ENCODE results near the gene DNAJC5.
"Not testable (repeated sequence)": the region's sequence is repeated elsewhere in the genome, so short reads cannot be mapped to it uniquely, and the experiment has no call there.

DNAJC5 gene

GRCh38 chr20:63929071-63929470 is 34.1 kb downstream of the DNAJC5 start:
- Histone ChIP-seq H3K27me3 (ENCODE audit: control insufficient read depth in 2 of 2, insufficient read depth in 2 of 2, low read length in 2 of 2) (no peaks in the 10 kb centered on the region), H3K9me3 (ENCODE audit: control insufficient read depth in 2 of 2, low read length in 2 of 2) (no peaks in the 10 kb centered on the region), H3K4me3 (ENCODE audit: low read length in 2 of 2) (no peak overlapping the region), H3K4me1 (ENCODE audit: control insufficient read depth in 2 of 2, insufficient read depth in 2 of 2, low read length in 2 of 2) (peaks cover 0 to 4% of the 10 kb centered on the region in 2 donors), H3K27ac (ENCODE audit: low read depth in 2 of 2, low read length in 2 of 2) (no peak overlapping the region), H3K36me3 (ENCODE audit: control insufficient read depth in 2 of 2, insufficient read depth in 2 of 2, low read length in 2 of 2) (peaks cover 60 to 62% of the 10 kb centered on the region in 2 donors), H3K9ac (ENCODE audit: low read depth in 1 of 2, low read length in 2 of 2) (no peak overlapping the region)

GRCh38 chr20:63929473-63929883 is 34.6 kb downstream of the DNAJC5 start:
- H3K4me3 ChIP-seq (ENCODE audit: low read length in 2 of 2); H3K4me1 ChIP-seq (ENCODE audit: control insufficient read depth in 2 of 2, insufficient read depth in 2 of 2, low read length in 2 of 2); H3K27ac ChIP-seq (ENCODE audit: low read depth in 2 of 2, low read length in 2 of 2); H3K27me3 ChIP-seq (ENCODE audit: control insufficient read depth in 2 of 2, insufficient read depth in 2 of 2, low read length in 2 of 2); H3K9me3 ChIP-seq (ENCODE audit: control insufficient read depth in 2 of 2, low read length in 2 of 2); H3K9ac ChIP-seq (ENCODE audit: low read depth in 1 of 2, low read length in 2 of 2): not testable (repeated sequence)
- H3K36me3 ChIP-seq (ENCODE audit: control insufficient read depth in 2 of 2, insufficient read depth in 2 of 2, low read length in 2 of 2) = peaks cover 60 to 62% of the 10 kb centered on the region in 2 donors

DNA sequence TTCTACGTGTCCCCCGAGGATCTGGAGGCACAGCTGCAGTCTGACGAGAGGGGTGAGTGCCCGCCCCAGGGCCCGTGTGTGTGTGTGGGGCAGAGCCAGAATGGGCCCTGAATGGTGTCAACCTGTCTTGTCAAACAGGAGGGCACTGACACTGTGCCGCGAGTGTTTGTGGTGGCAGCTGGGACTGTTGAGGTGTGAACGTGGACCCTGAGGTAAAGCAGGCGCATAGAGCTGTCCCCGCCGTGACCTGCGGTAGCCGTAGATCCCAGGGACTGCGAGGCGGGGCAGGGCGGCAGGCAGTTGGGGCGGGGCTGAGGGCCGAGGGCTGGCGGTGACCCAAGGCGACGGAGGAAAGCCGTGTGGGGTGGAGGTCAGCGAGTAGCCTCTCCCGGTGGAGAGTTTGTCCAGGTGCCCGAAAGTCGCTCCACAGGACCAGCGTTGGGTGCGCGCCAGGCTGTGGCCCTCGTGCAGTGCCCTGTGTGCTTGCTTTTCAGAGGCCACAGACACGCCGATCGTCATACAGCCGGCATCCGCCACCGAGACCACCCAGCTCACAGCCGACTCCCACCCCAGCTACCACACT is 36.1 kb downstream of the DNAJC5 start:
- no peaks in the 10 kb centered on the region for H3K27me3 ChIP-seq (ENCODE audit: control insufficient read depth in 2 of 2, insufficient read depth in 2 of 2, low read length in 2 of 2)
- H3K36me3 ChIP-seq (ENCODE audit: control insufficient read depth in 2 of 2, insufficient read depth in 2 of 2, low read length in 2 of 2) = peaks cover 71 to 72% of the 10 kb centered on the region in 2 donors
- no peaks in the 10 kb centered on the region for H3K9me3 ChIP-seq (ENCODE audit: control insufficient read depth in 2 of 2, low read length in 2 of 2)
- H3K9ac ChIP-seq (ENCODE audit: low read depth in 1 of 2, low read length in 2 of 2) = no peak overlapping the region
- no peak overlapping the region for H3K4me3 ChIP-seq (ENCODE audit: low read length in 2 of 2)
- H3K27ac ChIP-seq (ENCODE audit: low read depth in 2 of 2, low read length in 2 of 2) = no peak overlapping the region
- peaks cover 0 to 4% of the 10 kb centered on the region in 2 donors for H3K4me1 ChIP-seq (ENCODE audit: control insufficient read depth in 2 of 2, insufficient read depth in 2 of 2, low read length in 2 of 2)

DNA sequence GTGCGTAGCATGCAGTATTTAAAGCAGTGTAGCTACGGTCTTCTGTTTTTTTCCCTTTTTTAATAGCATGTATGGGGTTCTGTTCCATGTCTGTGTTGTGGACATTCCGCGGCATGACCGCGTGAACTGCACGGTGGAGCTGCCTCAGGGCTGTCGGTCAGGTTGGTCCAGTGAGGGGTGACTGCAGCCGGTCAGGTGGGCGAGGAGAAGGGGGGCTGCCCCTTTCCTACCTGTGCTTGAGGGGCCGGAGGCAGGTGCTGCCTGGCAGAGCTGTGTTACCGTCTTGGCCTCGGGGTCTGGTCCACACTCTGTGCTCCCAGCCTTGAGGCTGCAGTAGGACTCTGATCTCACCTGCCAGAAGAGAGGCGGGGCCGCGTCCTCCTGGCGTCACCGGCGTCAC is 36.8 kb downstream of the DNAJC5 start:
- peaks cover 68 to 72% of the 10 kb centered on the region in 2 donors for H3K36me3 ChIP-seq (ENCODE audit: control insufficient read depth in 2 of 2, insufficient read depth in 2 of 2, low read length in 2 of 2)
- no peaks in the 10 kb centered on the region for H3K9me3 ChIP-seq (ENCODE audit: control insufficient read depth in 2 of 2, low read length in 2 of 2)
- H3K4me3 ChIP-seq (ENCODE audit: low read length in 2 of 2) = no peak overlapping the region
- H3K4me1 ChIP-seq (ENCODE audit: control insufficient read depth in 2 of 2, insufficient read depth in 2 of 2, low read length in 2 of 2) = peaks cover 0 to 4% of the 10 kb centered on the region in 2 donors
- H3K9ac ChIP-seq (ENCODE audit: low read depth in 1 of 2, low read length in 2 of 2) = no peak overlapping the region
- no peak overlapping the region for H3K27ac ChIP-seq (ENCODE audit: low read depth in 2 of 2, low read length in 2 of 2)
- H3K27me3 ChIP-seq (ENCODE audit: control insufficient read depth in 2 of 2, insufficient read depth in 2 of 2, low read length in 2 of 2) = no peaks in the 10 kb centered on the region

DNA sequence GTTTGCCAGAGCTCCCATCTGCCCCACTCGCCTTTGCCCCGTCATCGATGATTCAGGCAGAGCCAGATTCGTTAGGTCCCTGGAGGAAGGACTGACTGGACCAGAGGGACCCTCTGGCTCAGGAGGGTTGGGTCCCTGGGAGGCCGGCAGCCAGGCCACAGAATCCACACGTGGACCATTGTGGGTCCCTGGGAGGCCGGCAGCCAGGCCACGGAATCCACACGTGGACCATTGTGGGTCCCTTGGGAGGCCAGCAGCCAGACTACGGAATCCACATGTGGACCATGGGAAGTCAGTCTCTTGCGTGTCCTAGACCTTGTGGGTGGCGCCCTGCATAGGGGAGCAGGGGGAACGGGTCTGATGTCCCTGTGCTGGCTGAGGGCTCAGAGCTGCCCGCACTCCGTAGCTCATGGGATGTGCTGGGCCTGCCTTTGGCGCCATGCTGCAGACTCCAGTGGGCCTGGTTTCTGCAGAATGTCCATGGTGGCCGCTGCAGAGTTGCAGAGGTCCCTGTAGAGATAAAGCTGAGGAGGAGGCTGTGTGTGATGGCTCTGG is 37.8 kb downstream of the DNAJC5 start:
- no peak overlapping the region for H3K27ac ChIP-seq (ENCODE audit: low read depth in 2 of 2, low read length in 2 of 2)
- peaks cover 65 to 70% of the 10 kb centered on the region in 2 donors for H3K36me3 ChIP-seq (ENCODE audit: control insufficient read depth in 2 of 2, insufficient read depth in 2 of 2, low read length in 2 of 2)

DNA sequence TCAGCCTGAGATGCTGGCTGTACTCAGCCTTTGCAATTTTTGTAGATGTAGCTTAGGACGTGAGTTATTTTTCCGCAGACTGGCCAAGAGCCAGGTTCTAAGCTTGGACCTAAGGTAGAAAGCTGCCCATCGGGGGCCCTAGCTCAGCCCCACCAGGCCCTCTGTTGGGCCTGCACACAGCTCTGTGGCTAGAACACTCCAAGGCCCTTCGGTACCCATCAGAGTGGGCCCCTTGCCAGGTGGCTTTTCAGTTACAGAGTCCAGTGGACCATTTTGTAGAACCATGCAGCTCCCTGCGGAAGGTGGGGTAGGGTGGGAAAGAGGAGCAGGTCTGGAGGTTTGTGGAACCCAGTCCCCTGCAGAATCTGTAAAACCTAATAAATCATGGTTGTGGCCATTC is 38.7 kb downstream of the DNAJC5 start:
- H3K9me3 ChIP-seq (ENCODE audit: control insufficient read depth in 2 of 2, low read length in 2 of 2) = no peaks in the 10 kb centered on the region

More for the DNA sequence above, 37.8 kb downstream of the DNAJC5 start:
- H3K4me1 ChIP-seq (ENCODE audit: control insufficient read depth in 2 of 2, insufficient read depth in 2 of 2, low read length in 2 of 2) = peaks cover 0 to 4% of the 10 kb centered on the region in 2 donors
- no peaks in the 10 kb centered on the region for H3K27me3 ChIP-seq (ENCODE audit: control insufficient read depth in 2 of 2, insufficient read depth in 2 of 2, low read length in 2 of 2)
- H3K9me3 ChIP-seq (ENCODE audit: control insufficient read depth in 2 of 2, low read length in 2 of 2) = no peaks in the 10 kb centered on the region
- H3K4me3 ChIP-seq (ENCODE audit: low read length in 2 of 2) = no peak overlapping the region
- H3K9ac ChIP-seq (ENCODE audit: low read depth in 1 of 2, low read length in 2 of 2) = no peak overlapping the region

GRCh38 chr20:63934271-63935068 is 39.5 kb downstream of the DNAJC5 start:
- Histone ChIP-seq H3K9me3 (ENCODE audit: control insufficient read depth in 2 of 2, low read length in 2 of 2) (no peaks in the 10 kb centered on the region), H3K27me3 (ENCODE audit: control insufficient read depth in 2 of 2, insufficient read depth in 2 of 2, low read length in 2 of 2) (no peaks in the 10 kb centered on the region), H3K27ac (ENCODE audit: low read depth in 2 of 2, low read length in 2 of 2) (no peak overlapping the region), H3K9ac (ENCODE audit: low read depth in 1 of 2, low read length in 2 of 2) (no peak overlapping the region), H3K4me1 (ENCODE audit: control insufficient read depth in 2 of 2, insufficient read depth in 2 of 2, low read length in 2 of 2) (peaks cover 0 to 4% of the 10 kb centered on the region in 2 donors), H3K4me3 (ENCODE audit: low read length in 2 of 2) (no peak overlapping the region), H3K36me3 (ENCODE audit: control insufficient read depth in 2 of 2, insufficient read depth in 2 of 2, low read length in 2 of 2) (peaks cover 50 to 56% of the 10 kb centered on the region in 2 donors)

More for the DNA sequence above, 38.7 kb downstream of the DNAJC5 start:
- Histone ChIP-seq H3K4me3 (ENCODE audit: low read length in 2 of 2) (no peak overlapping the region), H3K36me3 (ENCODE audit: control insufficient read depth in 2 of 2, insufficient read depth in 2 of 2, low read length in 2 of 2) (peaks cover 57 to 63% of the 10 kb centered on the region in 2 donors), H3K4me1 (ENCODE audit: control insufficient read depth in 2 of 2, insufficient read depth in 2 of 2, low read length in 2 of 2) (peaks cover 0 to 4% of the 10 kb centered on the region in 2 donors), H3K27me3 (ENCODE audit: control insufficient read depth in 2 of 2, insufficient read depth in 2 of 2, low read length in 2 of 2) (no peaks in the 10 kb centered on the region), H3K27ac (ENCODE audit: low read depth in 2 of 2, low read length in 2 of 2) (no peak overlapping the region), H3K9ac (ENCODE audit: low read depth in 1 of 2, low read length in 2 of 2) (no peak overlapping the region)

- no peak overlapping the region for H3K27ac ChIP-seq (ENCODE audit: low read depth in 2 of 2, low read length in 2 of 2)
- no peak overlapping the region for H3K4me3 ChIP-seq (ENCODE audit: low read length in 2 of 2)
- peaks cover 47 to 54% of the 10 kb centered on the region in 2 donors for H3K36me3 ChIP-seq (ENCODE audit: control insufficient read depth in 2 of 2, insufficient read depth in 2 of 2, low read length in 2 of 2)
Observed at GRCh38 chr20:63935447-63935846, 40.5 kb downstream of the DNAJC5 start.

DNA sequence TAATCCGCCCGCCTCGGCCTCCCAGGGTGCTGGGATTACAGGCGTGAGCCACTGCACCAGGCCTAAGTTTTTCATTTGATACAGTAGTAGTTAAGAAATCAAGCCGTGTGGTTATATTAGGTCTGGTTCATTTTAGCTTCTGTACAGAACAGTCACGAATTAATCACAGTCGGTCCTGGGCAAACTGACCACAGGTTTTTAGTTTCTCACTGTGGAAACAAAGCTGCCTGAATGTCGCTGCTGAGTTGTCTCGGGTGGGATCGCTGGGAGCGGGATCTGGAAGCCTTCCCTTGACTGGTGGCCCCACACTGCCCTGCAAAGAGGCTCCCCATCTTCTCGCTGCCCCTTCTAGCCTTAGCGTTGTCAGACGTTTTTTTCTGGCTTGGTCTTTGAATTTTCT is 42.7 kb downstream of the DNAJC5 start:
- no peak overlapping the region for H3K27ac ChIP-seq (ENCODE audit: low read depth in 2 of 2, low read length in 2 of 2)
- no peak overlapping the region for H3K9ac ChIP-seq (ENCODE audit: low read depth in 1 of 2, low read length in 2 of 2)
- no peaks in the 10 kb centered on the region for H3K27me3 ChIP-seq (ENCODE audit: control insufficient read depth in 2 of 2, insufficient read depth in 2 of 2, low read length in 2 of 2)
- no peak overlapping the region for H3K4me3 ChIP-seq (ENCODE audit: low read length in 2 of 2)
- no peaks in the 10 kb centered on the region for H3K9me3 ChIP-seq (ENCODE audit: control insufficient read depth in 2 of 2, low read length in 2 of 2)
- peaks cover 31 to 44% of the 10 kb centered on the region in 2 donors for H3K36me3 ChIP-seq (ENCODE audit: control insufficient read depth in 2 of 2, insufficient read depth in 2 of 2, low read length in 2 of 2)
- peaks cover 0 to 2% of the 10 kb centered on the region in 2 donors for H3K4me1 ChIP-seq (ENCODE audit: control insufficient read depth in 2 of 2, insufficient read depth in 2 of 2, low read length in 2 of 2)

More at GRCh38 chr20:63935447-63935846, 40.5 kb downstream of the DNAJC5 start:
- Histone ChIP-seq H3K9me3 (ENCODE audit: control insufficient read depth in 2 of 2, low read length in 2 of 2) (no peaks in the 10 kb centered on the region), H3K27me3 (ENCODE audit: control insufficient read depth in 2 of 2, insufficient read depth in 2 of 2, low read length in 2 of 2) (no peaks in the 10 kb centered on the region), H3K9ac (ENCODE audit: low read depth in 1 of 2, low read length in 2 of 2) (no peak overlapping the region), H3K4me1 (ENCODE audit: control insufficient read depth in 2 of 2, insufficient read depth in 2 of 2, low read length in 2 of 2) (peaks cover 0 to 4% of the 10 kb centered on the region in 2 donors)

Measured in mucosa of rectum (tissue), 2 donors.